Epithelial cell of proximal tubule (primary cell): ENCODE results near the gene CFAP46. TPM values are rescaled to one million over a fixed set of nuclear protein-coding genes. Genes with fewer than 3 reads are reported as not detected.

Experiments used
- DNase-seq: peaks from one replicate; pipeline ENCODE4 v3.0.0-alpha.2; 2011; ENCODE audit warnings: low read depth
- H3K4me3 ChIP-seq: 2 replicates; pipeline ENCODE4 v1.5.1; 2011; ENCODE audit warnings: low read depth, mild to moderate bottlenecking, low read length
- CTCF ChIP-seq: conservative IDR thresholded peaks from 2 replicates; pipeline ENCODE4 v1.5.1; 2012; ENCODE audit warnings: low read depth, mild to moderate bottlenecking, low read length
- total RNA-seq: library from RNA; depleted of rRNA; stranded (reverse); fragments of >200 nt; gene quantifications from 2 replicates; pipeline ENCODE4 v1.2.3, GENCODE V29; 2015

Gene CFAP46
- total RNA-seq, 1 donor from 2014 or later = 2.2 TPM

DNA sequence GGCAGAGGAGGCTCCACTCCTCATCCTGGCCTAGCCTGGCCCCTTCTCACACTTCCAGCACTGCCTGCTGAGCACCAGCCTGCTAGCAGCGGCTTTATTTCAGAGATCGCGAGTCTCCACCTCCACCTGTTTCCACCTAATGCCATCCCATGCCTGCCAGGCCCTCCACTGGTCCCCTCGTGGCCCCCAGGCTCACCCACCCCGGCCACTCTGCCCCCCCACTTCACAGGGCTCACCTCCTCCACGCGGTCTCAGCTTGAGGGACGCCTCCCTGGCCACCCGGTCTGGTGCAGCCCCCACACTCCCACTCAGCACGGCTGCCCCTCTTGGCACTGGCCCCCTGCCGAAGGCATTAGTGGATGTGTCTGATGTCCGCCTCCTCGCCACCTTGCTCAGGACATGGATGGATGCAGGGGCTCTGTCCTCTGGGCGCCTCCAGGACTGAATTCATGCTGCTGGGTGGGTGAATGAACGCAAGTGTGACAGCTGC, 152.7 kb downstream of the CFAP46 start:
- no peak for TF ChIP-seq CTCF
- H3K4me3 ChIP-seq = no peak overlapping the region
- DNase-seq = no peak

DNA sequence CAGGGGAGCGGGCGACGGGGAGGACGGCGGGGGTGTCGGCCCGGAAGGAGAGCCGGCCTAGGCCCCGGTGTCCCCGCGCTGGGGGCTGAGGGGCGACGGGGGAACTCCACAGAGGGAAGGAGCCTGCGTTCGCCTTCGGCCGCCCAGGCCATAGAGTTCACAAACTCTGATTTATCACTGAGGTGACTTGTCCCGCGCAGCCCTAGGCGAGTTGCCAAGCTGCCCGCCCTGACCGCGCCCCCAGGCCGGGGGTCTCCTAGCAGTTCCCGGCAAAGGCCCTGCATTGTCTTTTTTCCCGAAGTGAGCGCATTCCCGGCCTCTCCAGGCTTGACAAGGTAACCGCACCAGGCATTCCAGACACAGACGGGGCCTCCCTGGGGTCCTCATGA, 153.5 kb downstream of the CFAP46 start:
- H3K4me3 ChIP-seq = no peak overlapping the region
- no peak for DNase-seq
- TF ChIP-seq CTCF = no peak

DNA sequence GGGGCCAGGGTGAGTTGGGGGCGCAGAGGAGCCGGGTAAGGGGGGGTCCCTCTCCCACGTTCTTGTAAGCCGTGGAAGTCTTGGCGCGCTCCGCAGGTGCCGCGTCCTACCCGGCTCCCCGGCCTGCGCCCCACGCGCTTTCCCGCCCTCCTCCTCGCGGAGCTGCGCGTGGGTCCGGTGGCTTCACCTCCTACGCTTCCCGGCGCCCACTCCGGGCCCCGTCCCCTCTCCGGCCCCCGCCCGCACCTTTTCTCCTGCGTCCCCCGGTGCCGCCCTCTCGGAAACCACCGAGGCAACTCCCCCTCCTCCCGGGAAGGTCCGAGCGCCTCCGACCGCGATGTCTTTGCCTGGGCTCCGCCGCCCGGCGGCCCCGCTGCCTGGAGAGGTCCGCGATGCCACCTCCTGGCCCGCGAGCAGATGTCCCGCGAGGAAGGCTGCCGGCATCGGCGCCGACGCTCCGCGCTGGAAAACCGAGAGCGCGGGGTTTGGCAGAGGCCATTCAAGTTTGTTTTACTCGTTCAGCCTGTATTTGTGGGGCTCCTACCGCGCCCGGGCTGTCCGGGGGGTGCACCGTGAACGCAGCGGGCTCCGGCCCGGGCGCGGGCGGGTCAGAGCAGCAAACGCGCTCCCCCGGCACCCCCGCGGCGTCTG, 154.1 kb downstream of the CFAP46 start:
- TF ChIP-seq CTCF = peak; percentile 31
- no peak for DNase-seq
- H3K4me3 ChIP-seq = no peak overlapping the region

DNA sequence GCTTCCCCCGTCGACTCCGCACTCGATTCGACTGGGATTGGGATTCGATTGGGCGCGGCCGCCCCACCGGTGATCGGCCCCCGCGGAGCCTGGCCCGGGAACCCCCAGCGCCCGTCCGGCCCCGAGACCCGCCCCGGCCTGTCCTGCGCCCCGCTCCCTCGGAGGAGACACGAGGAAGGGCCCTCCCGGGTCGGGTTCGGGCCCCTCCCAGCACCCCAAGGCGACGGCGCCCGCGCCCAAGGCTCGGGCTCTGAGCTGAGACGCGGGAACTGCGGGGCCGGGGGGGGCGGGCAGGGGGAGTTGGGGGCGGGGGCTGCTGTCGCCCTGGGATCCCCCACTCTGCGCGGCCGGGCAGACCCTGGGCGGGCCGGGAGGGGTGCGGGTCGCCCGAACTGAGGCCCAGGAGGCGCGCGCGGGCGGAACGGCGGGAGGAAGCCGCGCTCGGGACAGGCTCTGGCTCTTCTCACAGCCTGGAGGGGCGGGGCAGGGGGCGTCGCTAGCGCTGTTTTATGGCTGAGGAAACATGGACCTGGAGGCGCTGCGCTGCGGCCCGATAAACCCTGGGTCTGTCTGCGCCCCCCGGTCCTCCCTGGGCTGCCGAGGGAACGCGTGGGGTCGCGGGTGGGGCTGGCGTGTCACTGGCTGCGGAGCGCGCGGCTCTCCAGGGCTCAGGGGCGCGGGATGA, 154.7 kb downstream of the CFAP46 start:
- no peak overlapping the region for H3K4me3 ChIP-seq
- no peak for DNase-seq
- TF ChIP-seq CTCF = no peak

DNA sequence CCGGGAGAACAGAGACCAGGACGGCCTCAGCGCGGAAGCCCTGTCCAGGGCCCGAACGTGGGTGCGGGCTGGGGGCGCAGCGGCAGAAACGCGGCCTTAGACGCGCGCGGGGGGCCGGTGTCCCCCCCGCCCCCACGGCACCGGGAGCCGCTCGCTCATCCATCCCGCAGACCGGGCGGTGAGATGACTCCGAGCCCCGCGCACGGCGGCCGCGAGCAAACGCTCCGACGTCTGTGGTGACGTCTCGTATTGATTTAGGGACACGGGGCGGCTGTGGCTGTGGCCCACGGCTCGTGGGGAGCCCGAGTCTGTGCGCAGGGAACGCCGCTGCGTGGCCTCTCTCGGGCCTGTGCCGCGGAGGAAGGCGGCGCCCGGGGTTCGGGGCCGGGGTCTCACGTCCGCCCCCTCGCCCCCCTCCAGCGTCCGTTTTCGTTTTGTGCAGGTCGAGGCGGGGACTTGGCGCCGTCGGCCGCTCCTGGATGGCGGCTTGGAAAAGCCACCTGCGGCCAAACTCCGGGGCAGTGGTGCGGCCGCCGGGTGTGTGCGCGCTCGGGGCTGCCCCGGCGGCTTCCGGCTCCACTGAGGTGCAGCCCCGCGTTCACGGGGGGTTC, 155.4 kb downstream of the CFAP46 start:
- DNase-seq = no peak
- no peak overlapping the region for H3K4me3 ChIP-seq
- no peak for TF ChIP-seq CTCF

- no peak for TF ChIP-seq CTCF
- DNase-seq = no peak
- no peak overlapping the region for H3K4me3 ChIP-seq
Observed at GRCh38 chr10:132786476-132786883, 155.9 kb downstream of the CFAP46 start.
